Measurements from ENCODE around the gene METAP1D.

GRCh38 chr2:171960570-171960969, 39.2 kb upstream of the METAP1D start:
- TF ChIP-seq EZH2phosphoT487 (conservative IDR thresholded peaks at IDR 0.05; ENCODE audit: low read length) (no peak), CTCF (IDR thresholded peaks at IDR 0.05; ENCODE audit: insufficient read depth, low read length, poor library complexity, severe bottlenecking) (no peak)
